T follicular helper cell (primary cell): ENCODE results near the gene XIRP2.
"Not testable (repeated sequence)": the region's sequence is repeated elsewhere in the genome, so short reads cannot be mapped to it uniquely, and the experiment has no call there.

Source experiments
- DNase-seq: peaks from one replicate; pipeline ENCODE4 v3.0.0-alpha.2; 2020; ENCODE audit warnings: low read depth

Gene XIRP2

DNA sequence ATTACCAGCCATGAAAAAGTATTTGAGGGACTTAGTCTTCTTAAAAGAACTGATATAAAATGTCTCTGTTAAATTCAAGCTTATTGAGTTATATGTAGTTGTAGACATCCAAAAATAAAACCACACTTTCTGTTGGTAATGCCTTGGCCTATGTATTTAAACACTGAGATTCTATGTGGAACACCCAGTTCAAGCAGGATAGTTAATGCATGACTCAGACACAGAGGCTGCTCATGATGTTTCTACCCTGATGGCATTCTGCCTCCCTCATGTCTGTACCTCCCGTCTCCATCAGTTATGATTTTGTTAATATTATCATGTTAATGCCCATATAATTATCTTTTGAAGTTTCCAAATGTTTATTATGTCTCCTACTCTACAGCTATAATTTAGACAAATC is 164.5 kb downstream of the XIRP2 start:
- no peak for DNase-seq

GRCh38 chr2:167054881-167055280 is 166.6 kb downstream of the XIRP2 start:
- DNase-seq, result no peak

DNA sequence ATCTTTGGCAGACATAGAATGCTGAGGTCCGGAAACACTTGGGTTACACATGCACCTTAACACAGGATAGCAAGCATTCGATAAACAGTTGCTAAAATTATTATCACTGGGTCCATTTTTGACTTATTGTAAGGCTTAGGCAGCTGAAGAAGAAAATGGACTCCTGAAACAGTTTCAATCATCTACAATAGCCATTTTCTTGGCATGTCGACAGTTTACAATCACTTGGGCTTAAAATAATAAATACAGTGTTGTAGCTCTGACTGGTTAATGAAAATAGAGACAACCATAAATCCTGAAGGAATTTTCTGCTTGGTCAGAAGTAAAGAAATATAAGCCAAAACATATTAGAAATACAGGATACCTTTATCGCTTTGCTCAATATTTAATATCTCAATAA is 169.2 kb downstream of the XIRP2 start:
- DNase-seq, result no peak

DNA sequence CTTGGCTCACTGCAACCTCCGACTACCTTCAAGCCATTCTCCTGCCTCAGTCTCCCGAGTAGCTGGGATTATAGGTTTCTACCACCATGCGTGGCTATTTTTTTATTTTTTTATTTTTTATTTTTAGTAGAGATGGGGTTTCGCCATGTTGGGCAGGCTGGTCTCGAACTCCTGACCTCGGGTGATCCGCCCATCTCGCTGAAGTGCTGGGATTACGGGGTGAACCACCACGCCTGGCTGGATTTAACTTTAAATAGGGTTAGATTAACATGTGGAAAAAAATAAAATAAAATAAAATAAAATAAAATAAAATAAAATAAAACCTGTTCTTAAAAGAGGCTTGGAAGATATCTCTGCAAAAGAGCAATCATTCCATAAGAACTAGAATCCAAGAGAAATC is 170.9 kb downstream of the XIRP2 start:
- no peak for DNase-seq

DNA sequence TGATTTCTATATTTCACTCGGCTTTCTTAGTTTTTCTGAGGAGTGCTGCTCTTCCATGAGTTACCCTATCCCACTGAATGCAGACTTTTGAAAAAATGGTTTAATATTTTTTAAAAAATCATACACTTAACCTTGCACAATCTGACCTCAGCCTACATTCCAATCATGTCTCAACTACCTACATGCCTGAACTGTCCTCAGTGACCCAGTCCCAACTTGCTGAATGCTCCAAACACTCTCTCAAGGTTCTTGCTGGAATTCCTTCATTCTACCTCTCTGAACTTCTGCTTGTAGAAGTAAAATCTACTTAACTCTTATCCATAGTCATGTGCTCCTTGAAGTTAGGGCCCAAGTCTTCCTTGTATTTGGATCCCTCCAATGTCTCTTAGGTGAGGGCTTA is 181.6 kb downstream of the XIRP2 start:
- no peak for DNase-seq

DNA sequence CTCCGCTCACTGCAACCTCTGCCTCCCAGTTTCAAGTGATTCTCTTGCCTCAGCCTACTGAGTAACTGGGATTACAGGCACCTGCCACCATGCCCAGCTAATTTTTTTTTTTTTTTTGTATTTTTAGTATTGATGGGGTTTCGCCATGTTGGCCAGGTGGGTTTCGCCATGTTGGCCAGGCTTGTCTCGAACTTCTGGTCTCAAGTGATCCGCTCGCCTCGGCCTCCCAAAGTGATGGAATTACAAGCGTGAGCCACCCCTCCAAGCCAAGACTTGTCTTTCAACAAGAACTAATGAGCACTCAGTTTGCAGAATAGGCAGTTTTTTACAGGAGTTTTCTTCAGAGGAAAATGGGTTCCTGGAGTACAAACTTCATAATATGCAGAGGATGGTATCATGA is 187.4 kb downstream of the XIRP2 start:
- not testable (repeated sequence) for DNase-seq

- not testable (repeated sequence) for DNase-seq
Measured at GRCh38 chr2:167098931-167099330, 210.7 kb downstream of the XIRP2 start.

DNA sequence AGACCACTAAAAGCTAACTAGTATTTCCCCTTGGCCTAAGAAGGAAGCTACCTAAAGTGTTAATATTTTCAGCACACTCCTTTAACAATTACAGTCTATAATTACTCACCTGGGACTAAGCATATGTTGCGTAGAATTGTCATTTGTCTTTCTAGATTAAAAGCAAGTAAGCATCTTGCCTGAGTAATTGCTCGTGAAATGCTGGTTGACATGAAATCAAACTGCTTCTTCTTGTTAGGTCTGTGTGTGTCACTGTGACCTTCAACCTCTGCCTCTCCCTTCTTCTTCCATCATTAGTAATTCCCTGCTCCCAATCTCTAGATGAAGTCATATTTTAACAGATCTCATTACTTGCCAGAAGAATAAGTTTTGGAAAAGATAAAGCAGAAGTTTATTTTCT is 212.2 kb downstream of the XIRP2 start:
- no peak for DNase-seq

DNA sequence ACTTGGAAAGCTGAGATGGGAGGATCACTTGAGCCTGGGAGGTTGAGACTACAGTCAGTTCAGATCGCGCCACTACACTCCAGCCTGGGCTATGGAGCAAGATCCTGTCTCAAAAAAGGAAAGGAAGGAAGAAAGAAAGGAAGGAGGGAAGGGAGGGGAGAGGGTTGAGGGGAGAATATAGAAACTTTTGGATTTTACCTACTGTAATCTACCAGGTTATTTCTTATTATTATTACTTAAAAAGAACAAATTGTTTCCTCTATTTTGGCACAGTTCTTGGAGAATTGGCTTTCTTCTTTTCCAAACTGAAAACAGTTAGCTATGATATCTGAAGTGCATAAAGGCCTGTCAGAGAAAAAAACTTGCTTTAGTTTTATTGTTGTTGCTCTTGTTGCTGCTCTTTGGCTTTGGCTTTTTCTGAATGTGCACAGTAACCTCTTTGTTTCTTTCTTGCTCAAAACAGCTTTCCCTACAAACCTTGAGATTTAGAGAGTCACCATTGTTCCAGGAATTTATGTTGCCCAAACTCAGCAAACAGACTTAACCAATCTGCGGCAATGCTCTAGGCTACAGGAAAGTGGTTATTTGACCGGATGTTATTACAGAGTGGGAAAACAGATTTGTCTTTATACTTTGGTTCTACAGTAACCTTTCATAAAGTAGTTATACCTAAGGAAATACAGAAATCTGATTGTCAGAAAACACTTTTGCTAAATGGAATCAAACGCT is 214.9 kb downstream of the XIRP2 start:
- DNase-seq, result no peak

DNA sequence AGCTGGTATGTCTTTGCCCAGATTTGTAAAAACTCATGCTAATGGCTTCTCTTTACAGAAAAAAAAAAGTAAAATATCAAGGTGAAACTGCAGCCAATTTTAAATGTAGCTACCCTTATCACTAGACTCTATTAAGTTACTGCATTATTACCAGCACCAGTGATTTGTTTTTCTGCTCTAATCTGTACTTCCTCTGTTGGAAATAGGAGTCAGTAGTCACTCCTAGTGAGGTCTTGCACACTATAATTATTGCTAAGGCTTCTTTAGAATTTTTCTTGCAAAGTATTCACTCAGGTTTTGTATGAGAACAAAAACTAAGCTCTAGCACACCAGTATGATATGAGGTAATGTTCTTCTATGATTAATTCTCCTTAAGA is 215.5 kb downstream of the XIRP2 start:
- DNase-seq, result no peak

GRCh38 chr2:167104691-167105090 is 216.4 kb downstream of the XIRP2 start:
- no peak for DNase-seq

- not testable (repeated sequence) for DNase-seq
Measured at GRCh38 chr2:167109682-167110081, 221.4 kb downstream of the XIRP2 start.

- DNase-seq, result no peak
Measured at GRCh38 chr2:167110345-167110744, 222.1 kb downstream of the XIRP2 start.

DNA sequence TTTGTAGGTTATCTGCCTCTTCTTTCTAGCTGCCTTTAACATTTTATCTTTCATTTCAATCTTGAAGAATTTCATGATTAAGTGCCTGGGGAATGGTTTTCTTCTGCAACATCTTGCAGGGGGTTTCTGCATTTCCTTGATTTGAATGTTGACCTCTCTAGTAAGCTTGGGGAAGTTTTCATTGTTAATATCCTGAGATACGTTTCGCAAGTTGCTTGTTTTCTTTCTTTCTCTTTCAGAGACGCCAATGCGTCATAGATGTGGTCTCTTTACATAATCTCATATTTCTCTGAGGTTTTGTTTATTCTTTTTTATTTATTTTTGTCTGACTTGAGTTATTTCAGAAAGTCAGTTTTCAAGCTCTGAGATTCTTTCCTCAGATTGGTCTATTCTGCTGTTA is 225.7 kb downstream of the XIRP2 start:
- DNase-seq, result no peak

DNA sequence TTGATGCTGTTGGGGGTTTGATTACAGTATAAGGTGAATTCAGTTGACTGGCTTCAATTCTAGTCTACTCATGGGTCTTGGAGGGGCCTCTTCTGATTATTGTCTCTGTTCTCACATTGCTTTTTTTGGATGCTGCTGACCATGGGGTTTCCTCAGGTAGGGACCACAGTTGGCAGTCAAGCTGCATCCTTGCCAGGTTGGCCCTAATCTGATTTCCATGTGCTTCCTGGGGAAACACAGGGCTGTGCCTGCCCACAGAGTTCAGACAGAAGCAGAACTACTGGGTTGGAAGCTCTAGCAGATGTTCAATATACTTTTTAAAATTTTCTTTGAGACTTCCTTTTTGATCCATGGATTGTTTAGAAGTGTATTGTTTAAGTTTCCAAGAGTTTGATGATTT is 227.3 kb downstream of the XIRP2 start:
- DNase-seq, result no peak

- DNase-seq, result no peak
Measured at GRCh38 chr2:167122389-167122788, 234.1 kb downstream of the XIRP2 start.

GRCh38 chr2:167126165-167126564 is 237.9 kb downstream of the XIRP2 start:
- DNase-seq, result no peak

DNA sequence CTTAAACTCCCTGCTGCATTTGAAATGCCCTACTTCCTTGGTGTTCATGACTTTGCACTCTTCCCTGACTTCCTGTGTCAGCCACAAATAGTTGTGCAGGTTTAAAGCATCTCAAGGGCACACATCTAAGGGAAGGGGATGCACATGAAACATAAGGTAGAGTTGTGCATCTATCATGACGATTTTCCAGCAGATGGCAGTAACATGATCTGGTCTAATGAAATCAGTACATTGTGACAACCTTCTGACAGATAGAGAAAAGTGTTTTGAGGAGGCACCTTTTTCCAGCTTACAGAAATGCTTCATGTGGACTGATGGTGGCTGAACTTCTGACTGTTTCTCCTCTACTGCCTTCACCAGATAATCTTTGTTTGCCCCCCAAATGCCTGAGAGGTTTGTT is 238.9 kb downstream of the XIRP2 start:
- no peak for DNase-seq

- DNase-seq, result no peak
Measured at GRCh38 chr2:167128130-167128529, 239.8 kb downstream of the XIRP2 start.

GRCh38 chr2:167132066-167132465 is 243.8 kb downstream of the XIRP2 start:
- no peak for DNase-seq

GRCh38 chr2:167132906-167133555 is 244.8 kb downstream of the XIRP2 start:
- DNase-seq, result no peak

- no peak for DNase-seq
Measured at GRCh38 chr2:167133614-167134013, 245.3 kb downstream of the XIRP2 start.

- no peak for DNase-seq
Measured at GRCh38 chr2:167134381-167135072, 246.2 kb downstream of the XIRP2 start.
